ENCODE data around the gene KIR2DL3. TPM values are rescaled to one million over a fixed set of nuclear protein-coding genes. Genes with fewer than 3 reads are reported as not detected.

KIR2DL3 gene
- total RNA-seq, 1 experiment from 2014 or later, result not detected

DNA sequence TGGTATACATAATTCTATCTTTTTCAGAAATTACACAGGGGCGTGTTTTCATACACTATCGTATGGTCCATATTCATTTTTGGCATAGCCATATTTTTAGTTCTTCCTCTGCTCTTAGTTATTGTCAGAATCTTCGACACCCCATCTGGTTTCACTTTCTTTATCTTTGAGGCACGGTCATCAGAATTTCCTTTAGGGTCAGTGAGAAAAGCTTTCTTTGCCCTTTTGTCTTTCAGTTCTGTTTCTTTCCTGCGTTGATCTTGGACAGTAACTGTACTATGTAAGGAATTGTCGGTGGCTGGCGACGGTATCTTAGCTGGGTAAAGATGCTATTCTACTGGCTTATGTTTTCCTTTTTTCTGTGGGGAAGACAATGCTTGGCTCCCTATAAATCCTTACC is 54.5 kb downstream of the KIR2DL3 start:
- no peaks in the 10 kb centered on the region for H3K9me3 Mint-ChIP-seq (ENCODE audit: unreplicated experiment)
- no peak overlapping the region for H3K4me3 Mint-ChIP-seq (ENCODE audit: unreplicated experiment)
- intact Hi-C loops (cut with micrococcal nuclease; ENCODE audit: unreplicated experiment), result no loop called here
- Histone ChIP-seq H3K4me3 (ENCODE audit: low read depth, low read length) (no peak overlapping the region), H3K27me3 (replicated peaks; ENCODE audit: control insufficient read depth, insufficient read depth, low read length) (no peaks in the 10 kb centered on the region; the same call in 1 of the 2 replicates), H3K36me3 (ENCODE audit: control insufficient read depth, insufficient read depth, low read length) (no peaks in the 10 kb centered on the region), H3K4me1 (no peaks in the 10 kb centered on the region), H3K9me3 (no peaks in the 10 kb centered on the region)
- no peaks in the 10 kb centered on the region for H3K4me1 Mint-ChIP-seq (ENCODE audit: low read depth, unreplicated experiment)
- TF ChIP-seq, protein P1, sequence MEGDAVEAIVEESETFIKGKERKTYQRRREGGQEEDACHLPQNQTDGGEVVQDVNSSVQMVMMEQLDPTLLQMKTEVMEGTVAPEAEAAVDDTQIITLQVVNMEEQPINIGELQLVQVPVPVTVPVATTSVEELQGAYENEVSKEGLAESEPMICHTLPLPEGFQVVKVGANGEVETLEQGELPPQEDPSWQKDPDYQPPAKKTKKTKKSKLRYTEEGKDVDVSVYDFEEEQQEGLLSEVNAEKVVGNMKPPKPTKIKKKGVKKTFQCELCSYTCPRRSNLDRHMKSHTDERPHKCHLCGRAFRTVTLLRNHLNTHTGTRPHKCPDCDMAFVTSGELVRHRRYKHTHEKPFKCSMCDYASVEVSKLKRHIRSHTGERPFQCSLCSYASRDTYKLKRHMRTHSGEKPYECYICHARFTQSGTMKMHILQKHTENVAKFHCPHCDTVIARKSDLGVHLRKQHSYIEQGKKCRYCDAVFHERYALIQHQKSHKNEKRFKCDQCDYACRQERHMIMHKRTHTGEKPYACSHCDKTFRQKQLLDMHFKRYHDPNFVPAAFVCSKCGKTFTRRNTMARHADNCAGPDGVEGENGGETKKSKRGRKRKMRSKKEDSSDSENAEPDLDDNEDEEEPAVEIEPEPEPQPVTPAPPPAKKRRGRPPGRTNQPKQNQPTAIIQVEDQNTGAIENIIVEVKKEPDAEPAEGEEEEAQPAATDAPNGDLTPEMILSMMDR (IDR thresholded peaks at IDR 0.05; ENCODE audit: insufficient read depth in 1 of 2, low read depth in 1 of 2, low read length in 1 of 2, severe bottlenecking in 1 of 2, unreplicated experiment in 1 of 2), result no peak
- peaks cover 36% of the 10 kb centered on the region for H3K27me3 Mint-ChIP-seq (ENCODE audit: insufficient read depth, unreplicated experiment)
- CTCF ChIA-PET, result no interaction called here
- POLR2A ChIA-PET, result no interaction called here
- no peaks in the 10 kb centered on the region for H3K36me3 Mint-ChIP-seq (ENCODE audit: insufficient read depth, unreplicated experiment)
- no peak overlapping the region for H3K27ac Mint-ChIP-seq (ENCODE audit: unreplicated experiment)
- no TSS peak for BruUV-seq (replicated peaks)
- DNase-seq, result no peak

DNA sequence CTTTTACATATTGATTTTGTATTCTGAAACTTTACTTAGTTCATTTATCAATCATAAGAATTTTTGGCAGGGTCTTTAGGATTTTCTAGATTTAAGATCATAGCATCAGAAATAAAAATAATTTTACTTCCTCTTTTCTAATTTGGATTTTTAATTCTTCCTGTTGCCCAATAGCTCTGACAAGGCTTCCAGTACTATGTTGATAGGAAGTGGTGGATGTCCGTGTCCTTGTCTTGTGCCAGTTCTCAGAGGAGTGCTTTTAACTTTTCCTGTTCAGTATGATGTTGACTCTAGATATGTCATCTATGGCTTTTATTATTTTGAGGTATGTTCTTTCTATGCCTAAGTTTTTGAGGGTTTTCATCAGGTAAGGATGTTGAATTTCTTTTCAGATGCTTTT is 57.4 kb downstream of the KIR2DL3 start:
- Histone ChIP-seq H3K4me3 (ENCODE audit: low read depth, low read length) (no peak overlapping the region), H3K27me3 (replicated peaks; ENCODE audit: control insufficient read depth, insufficient read depth, low read length) (no peaks in the 10 kb centered on the region; the same call in 1 of the 2 replicates), H3K9me3 (no peaks in the 10 kb centered on the region), H3K36me3 (ENCODE audit: control insufficient read depth, insufficient read depth, low read length) (no peaks in the 10 kb centered on the region), H3K4me1 (no peaks in the 10 kb centered on the region)
- intact Hi-C loops (cut with micrococcal nuclease; ENCODE audit: unreplicated experiment), result no loop called here
- ChIA-PET CTCF (no interaction called here), POLR2A (no interaction called here)
- H3K4me1 Mint-ChIP-seq (ENCODE audit: low read depth, unreplicated experiment), result no peaks in the 10 kb centered on the region
- no peak for DNase-seq
- BruUV-seq (replicated peaks), result no TSS peak
- peaks cover 38% of the 10 kb centered on the region for H3K27me3 Mint-ChIP-seq (ENCODE audit: insufficient read depth, unreplicated experiment)
- no peak overlapping the region for H3K4me3 Mint-ChIP-seq (ENCODE audit: unreplicated experiment)
- H3K9me3 Mint-ChIP-seq (ENCODE audit: unreplicated experiment), result no peaks in the 10 kb centered on the region
- H3K27ac Mint-ChIP-seq (ENCODE audit: unreplicated experiment), result no peak overlapping the region
- no peaks in the 10 kb centered on the region for H3K36me3 Mint-ChIP-seq (ENCODE audit: insufficient read depth, unreplicated experiment)
- TF ChIP-seq, protein P1 (IDR thresholded peaks at IDR 0.05; ENCODE audit: insufficient read depth in 1 of 2, low read depth in 1 of 2, low read length in 1 of 2, severe bottlenecking in 1 of 2, unreplicated experiment in 1 of 2), result no peak

Other genes starting within 250 kb of the KIR2DL3 start
- not detected in 2 replicates for gene LAIR2, start 235.7 kb upstream of the KIR2DL3 start, total RNA-seq (2022)
- not detected in 2 replicates for gene LILRA2, start 164.7 kb upstream of the KIR2DL3 start, total RNA-seq (2022)
- not detected in 2 replicates for gene LILRA1, start 144.9 kb upstream of the KIR2DL3 start, total RNA-seq (2022)
- not detected in 2 replicates for gene LILRB1, start 108.0 kb upstream of the KIR2DL3 start, total RNA-seq (2022)
- gene LILRB4, start 75.5 kb upstream of the KIR2DL3 start, total RNA-seq (2022), result not detected in 2 replicates
- gene KIR3DL3, start 14.1 kb upstream of the KIR2DL3 start, total RNA-seq (2022), result not detected in 2 replicates
- gene KIR2DL1, start 31.3 kb downstream of the KIR2DL3 start, total RNA-seq (2022), result not detected in 2 replicates
- not detected in 2 replicates for gene KIR2DL4, start 65.1 kb downstream of the KIR2DL3 start, total RNA-seq (2022)
- not detected in 2 replicates for gene KIR3DL1, start 78.0 kb downstream of the KIR2DL3 start, total RNA-seq (2022)
- not detected in 2 replicates for gene KIR2DS4, start 94.2 kb downstream of the KIR2DL3 start, total RNA-seq (2022)
- not detected in 2 replicates for gene KIR3DL2, start 111.9 kb downstream of the KIR2DL3 start, total RNA-seq (2022)
- gene FCAR, start 135.7 kb downstream of the KIR2DL3 start, total RNA-seq (2022), result not detected in 2 replicates
- gene NCR1, start 167.6 kb downstream of the KIR2DL3 start, total RNA-seq (2022), result 0.91 and 1.1 TPM in 2 replicates
- 0.43 and 0.49 TPM in 2 replicates for gene NLRP7, start 209.0 kb downstream of the KIR2DL3 start, total RNA-seq (2022)
- gene NLRP2, start 227.9 kb downstream of the KIR2DL3 start, total RNA-seq (2022), result 108 and 115 TPM in 2 replicates